HG03469 (cell line): Measurements from ENCODE around the gene NBPF19.
"Not testable (repeated sequence)": the region's sequence is repeated elsewhere in the genome, so short reads cannot be mapped to it uniquely, and the experiment has no call there.

Source experiments
- ATAC-seq: cut with Tn5 transposase; IDR thresholded peaks from one replicate; pipeline ENCODE4 v1.9.1; 2021; ENCODE audit warnings: mild to moderate bottlenecking, moderate library complexity, moderate number of reproducible peaks; ENCODE audit not compliant: unreplicated experiment

The NBPF19 gene, protein sequence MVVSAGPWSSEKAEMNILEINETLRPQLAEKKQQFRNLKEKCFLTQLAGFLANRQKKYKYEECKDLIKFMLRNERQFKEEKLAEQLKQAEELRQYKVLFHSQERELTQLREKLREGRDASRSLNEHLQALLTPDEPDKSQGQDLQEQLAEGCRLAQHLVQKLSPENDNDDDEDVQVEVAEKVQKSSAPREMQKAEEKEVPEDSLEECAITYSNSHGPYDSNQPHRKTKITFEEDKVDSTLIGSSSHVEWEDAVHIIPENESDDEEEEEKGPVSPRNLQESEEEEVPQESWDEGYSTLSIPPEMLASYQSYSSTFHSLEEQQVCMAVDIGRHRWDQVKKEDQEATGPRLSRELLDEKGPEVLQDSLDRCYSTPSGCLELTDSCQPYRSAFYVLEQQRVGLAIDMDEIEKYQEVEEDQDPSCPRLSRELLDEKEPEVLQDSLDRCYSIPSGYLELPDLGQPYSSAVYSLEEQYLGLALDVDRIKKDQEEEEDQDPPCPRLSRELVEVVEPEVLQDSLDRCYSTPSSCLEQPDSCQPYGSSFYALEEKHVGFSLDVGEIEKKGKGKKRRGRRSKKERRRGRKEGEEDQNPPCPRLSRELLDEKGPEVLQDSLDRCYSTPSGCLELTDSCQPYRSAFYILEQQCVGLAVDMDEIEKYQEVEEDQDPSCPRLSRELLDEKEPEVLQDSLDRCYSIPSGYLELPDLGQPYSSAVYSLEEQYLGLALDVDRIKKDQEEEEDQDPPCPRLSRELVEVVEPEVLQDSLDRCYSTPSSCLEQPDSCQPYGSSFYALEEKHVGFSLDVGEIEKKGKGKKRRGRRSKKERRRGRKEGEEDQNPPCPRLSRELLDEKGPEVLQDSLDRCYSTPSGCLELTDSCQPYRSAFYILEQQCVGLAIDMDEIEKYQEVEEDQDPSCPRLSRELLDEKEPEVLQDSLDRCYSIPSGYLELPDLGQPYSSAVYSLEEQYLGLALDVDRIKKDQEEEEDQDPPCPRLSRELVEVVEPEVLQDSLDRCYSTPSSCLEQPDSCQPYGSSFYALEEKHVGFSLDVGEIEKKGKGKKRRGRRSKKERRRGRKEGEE (N-terminal part only)

DNA sequence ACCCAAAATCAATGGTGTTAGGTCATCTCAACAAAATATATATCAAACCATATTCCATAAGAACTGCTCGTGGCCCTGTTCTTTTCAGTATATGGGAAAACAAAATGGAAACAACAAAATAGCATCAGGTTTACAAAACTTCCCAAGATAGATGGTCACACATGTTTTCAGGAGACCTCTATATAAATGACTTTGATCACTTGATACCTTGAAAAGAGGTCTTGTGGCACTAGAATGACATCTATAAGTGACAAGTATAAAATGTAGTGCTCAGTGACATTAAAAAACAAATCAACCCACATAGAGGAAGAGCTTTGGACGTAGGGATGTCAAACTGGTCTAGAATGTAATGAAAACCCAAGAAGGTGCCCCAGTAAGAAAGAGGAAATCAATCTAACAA lies at the start of gene NBPF19:
Gene NBPF19, plus strand, starts transcription at position 301 of the 400 bp plus-strand sequence. CDS start 888 bp downstream, outside the sequence.
- not testable (repeated sequence) for ATAC-seq

DNA sequence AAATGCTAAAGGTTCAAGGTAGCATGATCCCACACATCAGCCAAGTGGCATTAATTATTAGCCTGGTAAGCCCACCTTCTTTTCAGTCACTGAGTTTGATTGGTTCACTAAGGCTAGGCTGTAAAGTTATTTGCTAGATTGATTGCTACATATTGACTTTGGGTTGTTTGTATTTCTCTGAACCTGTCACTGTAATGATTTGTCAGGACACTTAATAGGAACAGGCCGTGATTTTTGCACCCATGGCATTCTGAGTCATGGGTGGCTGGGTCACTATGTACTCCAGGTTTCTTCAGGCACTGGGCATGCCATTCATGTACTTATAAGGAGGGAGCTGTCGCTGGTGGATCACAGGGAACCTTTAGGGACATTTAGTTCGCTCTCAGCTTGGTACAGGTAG lies 46.5 kb upstream of the NBPF19 start:
- not testable (repeated sequence) for ATAC-seq

DNA sequence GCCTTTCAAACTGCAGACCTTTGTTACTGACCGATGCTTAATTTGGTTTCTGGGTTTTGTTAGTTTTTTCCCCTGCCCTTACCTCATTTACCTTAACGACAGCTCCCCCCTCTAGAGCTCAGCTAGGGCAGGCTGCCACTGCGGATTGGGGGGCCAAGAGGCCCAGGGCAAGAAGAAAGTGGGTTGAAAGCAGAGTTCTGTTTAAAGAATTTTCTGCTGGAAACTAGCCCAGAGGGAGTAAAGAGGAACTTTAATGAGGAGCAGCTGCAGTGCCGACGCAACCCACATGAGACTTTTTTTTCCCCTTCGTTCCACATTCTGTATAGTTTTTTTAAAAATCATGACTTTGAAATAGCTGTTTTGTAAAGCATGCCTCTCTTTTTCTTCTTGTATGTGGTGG lies 29.4 kb upstream of the NBPF19 start:
- not testable (repeated sequence) for ATAC-seq

DNA sequence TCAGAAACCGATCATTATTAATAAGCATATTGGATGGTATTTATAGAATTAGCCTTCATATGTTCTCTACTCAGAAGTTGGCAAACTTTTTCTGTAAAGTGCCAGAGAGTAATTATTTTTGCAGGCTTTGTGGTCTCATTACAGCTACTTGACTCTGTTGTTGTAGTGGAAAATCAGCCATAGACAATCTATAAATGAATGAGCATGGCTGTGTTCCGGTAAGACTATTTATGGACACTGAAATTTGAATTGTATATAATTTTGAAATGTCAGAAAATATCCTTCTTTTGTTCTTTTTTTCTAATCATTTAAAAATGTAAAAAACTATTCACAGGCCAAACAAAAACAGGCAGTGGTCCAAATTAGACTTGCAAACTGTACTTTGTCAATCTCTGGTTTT lies 22.6 kb upstream of the NBPF19 start:
- ATAC-seq, result not testable (repeated sequence)

DNA sequence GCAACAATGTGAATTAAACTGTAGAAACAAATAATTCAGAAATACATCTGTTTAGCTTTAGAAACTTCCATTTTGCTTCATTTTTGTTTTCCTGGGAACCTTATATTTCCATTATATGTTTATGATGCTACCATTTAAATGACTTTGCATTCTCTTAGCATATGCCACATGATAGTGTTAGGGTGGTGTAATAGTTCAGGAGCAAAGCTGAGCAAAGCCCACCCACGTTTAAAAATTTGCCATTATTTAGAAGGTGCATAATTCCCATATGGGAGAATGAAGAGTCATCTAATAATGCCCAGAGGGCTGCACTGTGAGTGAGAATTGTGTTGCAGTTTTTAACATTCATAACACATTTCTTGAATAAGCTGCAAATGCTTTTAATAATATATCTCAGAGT lies 22.2 kb upstream of the NBPF19 start:
- ATAC-seq, result not testable (repeated sequence)

DNA sequence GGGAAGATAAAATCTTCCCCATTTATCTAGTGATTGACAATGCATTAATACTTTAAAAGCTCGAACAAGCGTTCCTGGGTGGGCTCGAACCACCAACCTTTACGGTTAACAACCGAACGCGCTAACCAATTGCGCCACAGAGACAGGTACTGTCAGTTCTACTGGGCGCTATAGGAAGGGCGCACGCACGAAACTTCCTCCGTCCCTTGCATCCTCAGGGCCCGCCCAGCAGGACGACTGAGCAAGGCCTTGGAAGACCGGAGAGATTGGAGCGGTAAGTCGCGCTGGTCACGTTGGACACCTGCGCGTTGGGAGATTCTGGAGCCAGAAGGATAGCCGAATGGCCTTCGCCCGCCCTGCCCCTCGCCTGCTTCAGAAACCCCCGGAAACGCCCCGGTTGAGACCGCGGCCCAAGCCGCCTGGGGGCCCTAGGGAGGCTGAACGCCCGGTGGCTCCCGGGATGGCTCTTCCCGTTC lies 83.5 kb downstream of the NBPF19 start:
- ATAC-seq, result not testable (repeated sequence)

DNA sequence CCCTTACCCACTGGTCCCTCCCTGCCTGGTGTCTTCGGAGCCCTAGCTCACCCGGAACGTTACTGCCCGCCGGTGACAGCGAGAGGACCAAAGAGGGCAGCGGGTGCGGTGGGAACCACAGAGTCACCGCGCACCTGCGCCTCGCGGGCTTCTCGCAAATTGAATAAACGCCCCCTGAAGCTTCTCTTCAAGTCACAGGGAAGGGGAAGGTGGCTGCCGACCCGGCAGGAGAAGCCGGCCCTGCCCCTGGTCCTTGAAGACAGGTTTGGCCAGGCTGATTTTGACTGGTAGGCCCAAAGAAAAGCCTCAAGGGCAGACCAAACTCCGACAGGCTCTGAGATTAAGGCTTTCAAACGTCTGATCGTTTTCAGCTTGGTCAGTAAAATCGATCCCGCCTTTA lies 87.0 kb downstream of the NBPF19 start:
- not testable (repeated sequence) for ATAC-seq

DNA sequence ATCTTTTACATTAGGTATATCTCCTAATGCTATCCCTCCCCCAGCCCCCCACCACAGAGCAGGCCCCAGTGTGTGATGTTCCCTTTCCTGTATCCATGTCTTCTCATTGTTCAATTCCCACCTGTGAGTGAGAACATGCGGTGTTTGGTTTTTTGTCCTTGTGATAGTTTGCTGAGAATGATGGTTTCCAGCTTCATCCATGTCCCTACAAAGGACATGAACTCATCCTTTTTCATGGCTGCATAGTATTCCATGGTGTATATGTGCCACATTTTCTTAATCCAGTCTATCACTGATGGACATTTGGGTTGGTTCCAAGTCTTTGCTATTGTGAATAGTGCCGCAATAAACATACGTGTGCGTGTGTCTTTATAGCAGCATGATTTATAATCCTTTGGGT lies 90.6 kb downstream of the NBPF19 start:
- not testable (repeated sequence) for ATAC-seq

DNA sequence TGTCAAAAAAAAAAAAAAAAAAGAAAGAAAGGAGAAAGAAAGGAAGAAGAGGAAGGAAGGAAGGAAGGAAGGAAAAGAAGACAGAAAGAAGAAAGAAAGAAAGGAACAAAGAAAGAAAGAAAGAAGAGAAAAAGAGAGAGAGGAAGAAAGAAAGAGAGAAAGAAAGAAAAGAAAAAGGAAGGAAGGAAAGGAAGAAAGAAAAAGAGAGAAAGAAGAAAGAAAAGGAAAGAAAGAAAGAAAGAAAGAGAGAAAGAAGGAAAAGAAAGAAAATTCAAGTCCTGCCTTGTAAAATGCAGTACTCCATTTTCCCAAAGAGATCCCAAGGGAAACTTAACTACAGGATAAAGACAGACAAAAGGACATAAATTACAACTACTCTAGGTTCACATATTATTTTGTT lies 97.9 kb downstream of the NBPF19 start:
- ATAC-seq, result not testable (repeated sequence)

DNA sequence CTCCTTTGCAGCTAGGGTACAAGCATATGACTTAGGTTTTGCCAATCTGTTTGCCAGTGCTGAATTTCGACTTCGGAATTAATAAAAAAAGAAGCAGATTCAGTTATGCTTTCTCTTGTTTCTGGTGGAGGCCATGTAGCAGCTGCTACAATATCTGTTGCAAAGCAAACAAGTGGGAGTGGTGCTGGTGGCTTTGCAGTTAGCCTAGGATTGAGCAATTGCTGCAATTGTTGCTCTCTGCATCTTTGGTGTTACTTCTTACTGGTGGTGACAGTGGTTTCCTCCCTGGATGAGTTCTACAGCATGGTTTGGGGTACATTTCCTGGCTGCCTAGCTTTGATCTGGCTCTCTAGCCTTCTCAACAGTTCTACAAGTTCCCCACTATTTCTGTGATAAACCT lies 110.7 kb downstream of the NBPF19 start:
- not testable (repeated sequence) for ATAC-seq
